ENCODE results near the gene AASDHPPT. TPM values are rescaled to one million over a fixed set of nuclear protein-coding genes. Genes with fewer than 3 reads are reported as not detected.

Gene AASDHPPT
- total RNA-seq, 1 donor from 2014 or later: 27.6 TPM

- no peak for ATAC-seq
- no peak overlapping the region for H3K27ac ChIP-seq
- no peaks in the 10 kb centered on the region for H3K9me3 ChIP-seq
- intact Hi-C loops (cut with DNase I): no loop called here
- H3K4me3 ChIP-seq: no peak overlapping the region
- H3K27me3 ChIP-seq (ENCODE audit: low read depth): no peaks in the 10 kb centered on the region
- no peak for TF ChIP-seq CTCF (IDR thresholded peaks at IDR 0.05)
- H3K36me3 ChIP-seq: no peaks in the 10 kb centered on the region
- no peak for DNase-seq
- H3K4me1 ChIP-seq: no peaks in the 10 kb centered on the region
These were observed 60.3 kb downstream of the AASDHPPT start for GRCh38 chr11:106137758-106138157.

Other genes with a start within 250 kb of the AASDHPPT start
- gene MSANTD4, start 55.4 kb upstream of the AASDHPPT start, total RNA-seq: 19.6 TPM
- gene KBTBD3, start 315 bp upstream of the AASDHPPT start, total RNA-seq: 10.4 TPM

Measured in lower lobe of right lung (tissue), 2 donors.